Activated CD8-positive, alpha-beta memory T cell treated with anti-CD3 and anti-CD28 coated beads, Interleukin-2, amount 50 U/mL, for 24 hours (primary cell): ENCODE results near the gene ITFG1.
"Not testable (repeated sequence)": the region's sequence is repeated elsewhere in the genome, so short reads cannot be mapped to it uniquely, and the experiment has no call there.

Experiments
- DNase-seq: peaks from one replicate; pipeline ENCODE4 v3.0.0-alpha.2; 2020; ENCODE audit errors: extremely low read depth

Gene ITFG1

GRCh38 chr16:47473792-47474191 lies 12.9 kb upstream of the ITFG1 start:
- no peak for DNase-seq

GRCh38 chr16:47473004-47473403 lies 12.1 kb upstream of the ITFG1 start:
- not testable (repeated sequence) for DNase-seq

DNA sequence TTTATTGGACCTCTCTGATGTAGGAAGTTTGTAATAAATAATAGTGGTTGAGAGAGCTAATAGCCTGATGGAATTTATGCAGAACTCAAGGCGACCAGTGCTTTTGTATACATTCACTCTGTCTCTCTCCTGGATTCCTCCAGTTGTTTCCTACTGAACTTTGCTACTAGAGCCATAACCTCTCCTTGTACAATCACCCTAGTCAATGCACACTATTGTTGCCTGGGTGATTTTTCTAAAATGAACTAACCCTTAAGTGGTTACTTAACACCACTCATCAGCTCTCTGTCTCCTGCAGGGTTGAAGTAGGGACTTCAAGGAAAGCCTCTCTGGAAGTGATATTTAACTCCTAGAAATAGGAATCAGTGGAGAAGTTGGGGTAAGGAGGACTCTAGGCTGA lies 9.9 kb upstream of the ITFG1 start:
- DNase-seq = no peak

DNA sequence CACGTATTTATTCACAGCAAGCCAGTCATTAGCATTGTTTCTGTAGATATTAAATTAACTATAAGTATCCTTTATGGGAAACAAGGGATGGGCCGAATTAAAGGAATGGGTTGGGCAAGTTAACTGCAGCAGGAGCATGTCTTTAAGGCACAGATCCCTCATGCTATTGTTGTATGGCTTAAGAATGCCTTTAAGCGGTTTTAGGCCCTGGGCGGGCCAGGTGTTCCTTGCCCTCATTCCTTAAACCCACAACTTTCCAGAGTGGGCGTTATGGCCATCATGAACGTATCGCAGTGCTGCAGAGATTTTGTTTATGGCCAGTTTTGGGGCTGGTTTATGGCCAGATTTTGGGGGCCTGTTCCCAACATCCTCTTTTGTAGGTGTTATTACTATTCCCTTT lies 9.3 kb upstream of the ITFG1 start:
- no peak for DNase-seq

DNA sequence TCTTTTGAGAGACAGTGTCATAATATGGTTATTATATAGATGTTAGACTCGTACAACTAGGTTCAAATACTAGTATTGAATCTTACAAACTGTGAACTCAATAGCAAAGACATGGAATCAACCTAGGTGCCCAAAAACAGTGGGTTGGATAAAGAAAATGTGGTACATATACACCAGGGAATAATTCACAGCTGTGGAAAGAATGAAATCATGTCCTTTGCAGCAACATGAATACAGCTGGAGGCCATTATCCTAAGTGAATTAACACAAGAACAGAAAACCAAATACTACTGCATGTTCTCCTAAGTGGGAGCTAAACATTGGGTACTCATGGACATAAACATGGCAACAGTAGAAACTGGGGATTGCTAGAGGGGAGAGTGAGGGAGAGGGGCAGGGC lies 8.4 kb upstream of the ITFG1 start:
- DNase-seq = no peak

DNA sequence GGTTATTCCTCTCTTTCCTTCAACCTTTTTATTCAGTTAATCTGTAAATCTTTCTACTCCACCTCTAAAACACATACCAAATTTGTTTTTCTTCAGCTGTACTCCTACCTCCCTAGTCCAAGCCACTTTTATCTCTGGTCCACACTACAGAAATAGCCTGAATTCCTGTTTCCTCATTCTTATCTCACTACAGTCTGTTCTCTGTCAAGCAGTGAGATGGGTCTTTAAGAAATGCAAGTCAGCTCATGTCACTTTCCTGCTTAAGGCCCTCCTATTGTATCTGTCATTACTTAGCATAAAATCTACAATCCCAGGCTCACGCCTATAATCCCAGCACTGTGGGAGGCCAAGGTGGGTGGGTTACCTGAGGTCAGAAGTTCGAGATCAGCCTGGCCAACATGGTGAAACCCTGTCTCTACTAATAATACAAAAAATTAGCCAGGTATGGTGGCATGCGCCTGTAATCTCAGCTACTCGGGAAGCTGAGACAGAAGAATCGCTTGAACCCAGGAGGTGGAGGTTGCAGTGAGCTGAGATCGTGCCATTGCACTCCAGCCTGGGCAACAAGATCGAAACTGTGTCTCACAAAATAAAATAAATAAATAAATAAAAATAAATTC lies 7.3 kb upstream of the ITFG1 start:
- DNase-seq = not testable (repeated sequence)

DNA sequence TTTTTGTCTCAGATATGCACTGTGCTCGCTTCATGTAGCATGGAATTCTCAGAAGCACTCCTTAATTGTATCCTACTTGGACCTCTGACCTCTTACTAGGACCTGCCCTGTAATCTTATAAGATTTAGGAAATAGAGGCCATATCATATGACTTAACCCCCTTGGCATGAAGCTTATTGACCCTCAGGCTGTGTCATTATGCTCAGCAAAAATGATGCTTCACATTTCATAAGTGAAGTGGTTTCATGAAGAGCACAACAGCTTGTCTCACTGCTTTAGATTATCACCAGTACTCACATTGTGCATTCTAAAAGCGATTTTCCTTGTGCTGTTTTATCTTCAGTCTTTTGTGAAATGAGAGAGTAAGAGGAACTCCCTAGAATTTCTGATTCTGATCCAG lies 6.6 kb upstream of the ITFG1 start:
- no peak for DNase-seq

GRCh38 chr16:47465919-47466630 lies 5.2 kb upstream of the ITFG1 start:
- no peak for DNase-seq

DNA sequence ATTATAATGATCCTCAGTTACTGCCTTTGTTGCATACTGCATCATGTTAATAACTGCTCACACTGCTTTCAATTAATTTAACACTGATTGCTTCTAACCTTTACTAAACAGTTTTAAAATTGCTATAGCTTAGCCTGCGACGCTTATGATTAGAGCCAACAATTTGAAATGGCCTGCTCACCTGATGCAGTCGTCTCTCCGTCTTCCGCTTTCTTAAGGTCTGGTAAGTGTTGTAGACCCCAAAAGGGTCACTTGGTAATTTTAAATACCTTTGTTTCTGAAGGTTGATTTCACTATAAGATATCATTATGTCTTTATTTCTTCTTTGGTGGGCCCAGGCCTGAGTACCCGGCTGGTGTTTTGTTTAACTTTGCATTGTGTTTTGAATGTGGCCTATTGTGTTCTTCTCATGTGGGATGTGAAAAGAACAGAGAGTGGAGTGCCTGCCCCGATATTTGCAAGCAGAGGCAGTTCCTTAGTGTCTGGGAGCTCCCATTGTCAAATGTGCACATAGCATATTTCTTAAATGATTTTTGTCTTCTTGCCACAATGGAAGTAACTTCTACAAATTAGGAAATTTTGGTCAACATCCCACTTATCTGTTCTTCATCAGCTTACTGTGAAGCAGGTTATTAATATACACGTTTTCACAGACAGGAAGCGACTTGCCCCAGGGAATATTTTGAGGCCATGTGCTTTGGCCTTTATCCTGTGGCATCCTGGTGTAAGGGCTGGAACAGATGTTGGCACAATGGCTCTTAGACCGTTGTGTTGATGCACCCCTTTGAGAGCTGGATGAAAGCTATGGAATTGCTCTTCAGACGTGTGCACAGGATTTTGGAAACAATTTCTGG lies 3.1 kb upstream of the ITFG1 start:
- DNase-seq = no peak

- no peak for DNase-seq
Observed at GRCh38 chr16:47461598-47462266, 869 bp upstream of the ITFG1 start.

- DNase-seq = no peak
Observed at GRCh38 chr16:47460359-47460710, 528 bp downstream of the ITFG1 start.

- DNase-seq = no peak
Observed at GRCh38 chr16:47459603-47460002, 1.3 kb downstream of the ITFG1 start.

DNA sequence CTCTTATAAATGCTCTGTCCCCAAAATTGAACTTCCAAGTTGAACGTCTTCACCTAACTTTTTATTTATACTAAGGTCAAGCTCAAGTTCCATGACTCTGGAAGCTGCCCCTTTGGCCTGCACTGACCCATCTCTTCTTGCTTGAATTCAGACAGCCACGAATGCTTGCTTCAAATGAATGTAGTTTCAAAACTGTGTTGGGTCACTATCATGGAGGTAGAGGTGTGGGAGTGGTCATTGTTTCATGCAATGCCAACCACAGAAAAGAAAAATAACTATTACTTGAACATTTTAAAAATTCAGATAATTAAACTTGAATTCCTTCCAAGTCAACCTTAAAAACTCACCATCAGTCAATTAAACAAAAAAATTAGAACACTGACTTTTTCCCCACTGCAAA lies 2.5 kb downstream of the ITFG1 start:
- no peak for DNase-seq

DNA sequence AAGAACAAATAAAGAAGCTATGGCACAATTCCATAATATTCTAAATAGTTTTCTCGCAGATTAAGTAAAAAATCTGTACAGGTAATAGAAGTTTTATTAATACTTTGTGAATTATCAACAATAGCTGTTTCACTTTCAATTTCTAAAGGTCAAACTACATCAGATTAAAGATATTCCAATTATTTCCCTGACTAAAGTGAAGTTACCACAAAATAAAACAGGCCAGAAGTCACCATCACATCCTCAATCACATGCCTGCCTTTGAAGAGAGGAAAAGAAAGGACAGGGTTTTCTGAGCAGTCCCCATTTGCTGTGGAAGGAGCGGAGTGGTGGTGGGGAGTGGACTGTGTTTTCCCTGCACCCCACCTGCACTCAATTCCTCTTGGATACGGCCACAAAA lies 11.1 kb downstream of the ITFG1 start:
- DNase-seq = no peak

DNA sequence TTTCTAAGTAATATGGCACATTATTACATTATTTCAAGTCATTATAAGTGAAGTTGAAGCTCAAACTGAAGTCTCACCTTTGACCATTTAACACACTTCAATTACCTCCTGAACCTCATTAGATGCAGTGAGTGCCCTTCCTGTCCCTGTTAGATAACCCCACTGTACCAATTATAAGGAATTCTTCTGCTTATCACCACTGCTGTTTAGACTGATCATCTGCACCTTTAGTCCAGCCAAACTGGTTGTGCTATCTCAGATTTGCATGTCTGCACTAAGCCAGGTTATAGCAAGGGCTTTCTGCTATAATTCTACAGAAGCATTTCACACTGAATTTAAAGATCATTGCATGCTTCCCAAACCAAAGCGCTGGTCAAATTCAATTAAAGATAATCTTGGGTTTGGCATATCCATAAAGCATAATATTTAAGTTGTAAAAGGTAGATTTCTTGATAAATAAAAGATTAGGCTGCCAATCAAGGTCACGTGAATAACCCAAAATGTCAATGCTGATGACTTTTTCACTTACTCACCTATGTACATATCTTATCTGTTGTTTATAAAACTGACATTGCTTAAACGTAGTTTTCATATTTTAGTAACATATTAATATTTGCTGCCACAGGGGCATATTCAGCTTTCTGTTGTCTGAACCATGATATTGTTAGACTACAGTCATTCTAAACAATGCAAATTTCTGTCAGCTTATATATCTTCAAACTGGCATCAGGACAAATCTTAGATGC lies 11.9 kb downstream of the ITFG1 start:
- no peak for DNase-seq

DNA sequence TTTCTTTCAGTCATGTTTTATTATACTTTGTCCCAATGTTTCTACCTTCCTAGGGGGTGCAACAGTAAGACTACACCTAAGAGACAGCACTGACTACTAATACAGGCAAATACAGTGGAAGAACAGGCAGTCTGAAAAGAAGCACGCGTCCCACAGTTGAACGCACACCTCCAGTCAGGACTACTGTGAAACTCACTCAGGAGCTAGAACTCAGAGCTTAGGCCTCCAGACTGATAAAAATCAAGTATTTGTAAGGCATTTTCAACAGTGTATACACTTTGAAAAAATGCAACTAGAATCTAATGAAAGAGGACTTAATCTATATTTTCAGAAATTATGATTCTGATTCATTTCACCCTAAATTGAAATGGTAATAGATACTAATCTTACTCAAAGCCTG lies 14.4 kb downstream of the ITFG1 start:
- no peak for DNase-seq

DNA sequence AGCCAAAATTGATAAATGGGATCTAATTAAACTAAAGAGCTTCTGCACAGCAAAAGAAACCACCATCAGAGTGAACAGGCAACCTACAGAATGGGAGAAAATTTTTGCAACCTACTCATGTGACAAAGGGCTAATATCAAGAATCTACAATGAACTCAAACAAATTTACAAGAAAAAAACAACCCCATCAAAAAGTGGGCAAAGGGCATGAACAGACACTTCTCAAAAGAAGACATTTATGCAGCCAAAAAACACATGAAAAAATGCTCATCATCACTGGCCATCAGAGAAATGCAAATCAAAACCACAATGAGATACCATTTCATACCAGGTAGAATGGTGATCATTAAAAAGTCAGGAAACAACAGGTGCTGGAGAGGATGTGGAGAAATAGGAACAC lies 18.0 kb downstream of the ITFG1 start:
- not testable (repeated sequence) for DNase-seq

- DNase-seq = not testable (repeated sequence)
Observed at GRCh38 chr16:47440066-47440465, 20.8 kb downstream of the ITFG1 start.

- DNase-seq = not testable (repeated sequence)
Observed at GRCh38 chr16:47434274-47434673, 26.6 kb downstream of the ITFG1 start.

GRCh38 chr16:47431960-47432359 lies 28.9 kb downstream of the ITFG1 start:
- no peak for DNase-seq

- DNase-seq = no peak
Observed at GRCh38 chr16:47426806-47427205, 34.1 kb downstream of the ITFG1 start.

DNA sequence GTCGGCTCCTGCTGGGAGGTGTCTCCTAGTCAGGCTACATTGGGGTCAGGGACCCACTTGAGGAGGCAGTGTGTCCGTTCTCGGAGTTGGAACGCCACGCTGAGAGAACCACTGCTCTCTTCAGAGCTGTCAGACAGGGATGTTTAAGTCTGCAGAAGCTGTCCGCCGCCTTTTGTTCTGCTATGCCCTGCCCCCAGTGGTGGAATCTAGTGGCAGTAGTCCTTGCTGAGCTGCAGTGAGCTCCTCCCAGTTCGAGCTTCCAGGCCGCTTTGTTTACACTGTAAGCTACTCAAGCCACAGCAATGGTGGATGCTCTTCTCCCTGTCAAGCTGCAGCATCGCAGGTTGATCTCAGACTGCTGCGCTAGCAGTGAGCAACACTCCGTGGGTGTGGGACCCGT lies 36.0 kb downstream of the ITFG1 start:
- no peak for DNase-seq
